ENCODE results near the gene HYCC2. TPM values are rescaled to one million over a fixed set of nuclear protein-coding genes. Genes with fewer than 3 reads are reported as not detected.

The HYCC2 gene
- total and polyA plus RNA-seq, 7 experiments from 2014 or later = 20.8 to 38.3 (median 35.5) TPM

DNA sequence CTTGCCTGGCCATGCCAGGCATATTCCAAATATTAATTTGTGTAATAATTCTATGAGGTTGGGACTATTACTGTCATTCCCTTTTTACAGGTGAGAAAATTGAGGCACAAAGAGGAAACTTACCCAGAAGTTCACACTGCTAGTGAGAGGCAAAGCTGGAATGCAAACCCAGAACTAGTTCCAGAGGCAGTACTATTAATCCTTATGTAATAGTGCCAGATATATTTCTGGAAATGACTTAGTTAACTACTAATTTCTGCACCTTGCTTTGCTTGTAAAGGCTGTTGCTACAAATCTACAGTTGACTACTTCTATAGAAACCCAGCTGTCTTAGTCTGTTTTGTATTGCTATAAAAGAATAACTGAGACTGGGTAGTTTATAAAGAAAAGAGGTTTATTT lies 39.1 kb upstream of the HYCC2 start:
- Histone ChIP-seq H3K4me1 (ENCODE audit: control insufficient read depth in 2 of 2, insufficient read depth in 2 of 2, low read length in 2 of 2) (peaks cover 5 to 6% of the 10 kb centered on the region in 2 donors), H3K36me3 (ENCODE audit: control insufficient read depth in 2 of 3, insufficient read depth in 3 of 3, low read length in 3 of 3) (no peaks in the 10 kb centered on the region), H3K27me3 (ENCODE audit: control insufficient read depth in 2 of 2, insufficient read depth in 2 of 2, low read length in 2 of 2) (no peaks in the 10 kb centered on the region), H3K27ac (ENCODE audit: low read depth, low read length) (no peak overlapping the region), H3K9me3 (ENCODE audit: control insufficient read depth in 2 of 3, low read length in 3 of 3) (no peaks in the 10 kb centered on the region), H3K4me3 (ENCODE audit: low read length) (no peak overlapping the region)
- H3K9me3 Mint-ChIP-seq = peaks cover 0 to 2% (median 0%) of the 10 kb centered on the region in 11 donors
- H3K4me1 Mint-ChIP-seq = peaks cover 5 to 29% (median 20%) of the 10 kb centered on the region in 7 donors
- no peaks in the 10 kb centered on the region for H3K27me3 Mint-ChIP-seq
- peaks cover 4 to 18% (median 13%) of the 10 kb centered on the region in 5 donors for H3K36me3 Mint-ChIP-seq
- no peak overlapping the region for H3K27ac Mint-ChIP-seq
- DNase-seq (no peak), ATAC-seq (no peak)
- intact Hi-C loops (cut with micrococcal nuclease) = no loop called here
- H3K4me3 Mint-ChIP-seq = no peak overlapping the region
- ChIA-PET CTCF (no interaction called here), POLR2A (interaction anchor here (1.0 to 1.5 kb wide), 2 partner anchors 16 to 148 kb away, joined by 4 read pairs; no protein-coding TSS in a partner anchor)

DNA sequence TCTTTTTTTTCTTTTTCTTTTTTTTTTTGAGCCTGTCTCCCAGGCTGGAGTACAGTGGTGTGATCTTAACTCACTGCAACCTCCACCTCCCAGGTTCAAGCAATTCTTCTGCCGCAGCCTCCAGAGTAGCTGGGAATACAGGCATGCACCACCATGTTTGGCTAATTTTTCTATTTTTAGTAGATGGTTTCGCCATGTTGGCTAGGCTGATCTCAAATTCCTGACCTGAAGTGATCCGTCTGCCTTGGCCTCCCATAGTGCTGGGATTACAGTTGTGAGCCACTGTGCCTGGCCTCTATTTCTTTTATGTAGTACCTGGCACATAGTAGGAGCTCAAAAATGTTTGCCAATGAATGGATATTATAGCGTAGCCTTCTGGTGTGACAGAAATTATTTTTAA lies 37.7 kb upstream of the HYCC2 start:
- POLR2A ChIA-PET = interaction anchor here (0.6 to 4.0 kb wide), 2 partner anchors 8 to 299 kb away, joined by 4 to 31 read pairs; partner anchors contain the start of gene CFLAR
- Mint-ChIP-seq H3K4me3 (no peak overlapping the region), H3K27ac (no peak overlapping the region)

DNA sequence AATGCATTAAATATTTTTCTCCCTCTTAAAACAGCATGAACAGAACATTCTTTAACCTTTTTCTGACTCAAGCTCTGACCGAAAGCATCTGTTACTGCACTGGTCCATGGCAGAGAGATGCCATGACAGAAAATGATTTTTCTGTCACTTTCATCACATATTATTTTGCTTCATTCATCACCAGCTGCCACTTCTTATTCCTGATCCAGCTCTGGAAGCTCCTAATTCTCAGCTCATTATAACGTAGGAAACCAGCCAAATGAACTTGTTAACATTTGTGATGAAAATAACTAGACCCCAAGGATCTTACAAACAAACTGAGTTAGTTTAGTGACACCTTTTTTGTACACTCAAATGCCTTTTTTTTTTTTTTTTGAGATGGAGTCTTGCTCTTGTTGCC lies 36.9 kb upstream of the HYCC2 start:
- H3K4me1 ChIP-seq (ENCODE audit: control insufficient read depth in 2 of 2, insufficient read depth in 2 of 2, low read length in 2 of 2) = no peaks in the 10 kb centered on the region
- Mint-ChIP-seq H3K27ac (no peak overlapping the region), H3K4me1 (peaks cover 1 to 13% (median 4%) of the 10 kb centered on the region in 7 donors), H3K9me3 (peaks cover 0 to 2% (median 0%) of the 10 kb centered on the region in 11 donors), H3K4me3 (no peak overlapping the region), H3K27me3 (no peaks in the 10 kb centered on the region), H3K36me3 (peaks cover 4 to 14% (median 9%) of the 10 kb centered on the region in 5 donors)
- H3K4me3 ChIP-seq (ENCODE audit: low read length) = no peak overlapping the region
- no peaks in the 10 kb centered on the region for H3K36me3 ChIP-seq (ENCODE audit: control insufficient read depth in 2 of 3, insufficient read depth in 3 of 3, low read length in 3 of 3)
- no peaks in the 10 kb centered on the region for H3K27me3 ChIP-seq (ENCODE audit: control insufficient read depth in 2 of 2, insufficient read depth in 2 of 2, low read length in 2 of 2)
- no peak for DNase-seq
- no peaks in the 10 kb centered on the region for H3K9me3 ChIP-seq (ENCODE audit: control insufficient read depth in 2 of 3, low read length in 3 of 3)
- no peak for ATAC-seq
- POLR2A ChIA-PET = interaction anchor here (0.7 to 4.0 kb wide), 3 partner anchors 9 to 1643 kb away, joined by 3 to 31 read pairs (median 3); partner anchors contain the start of gene CFLAR
- H3K27ac ChIP-seq (ENCODE audit: low read depth, low read length) = no peak overlapping the region
- intact Hi-C loops (cut with micrococcal nuclease) = no loop called here
- CTCF ChIA-PET = interaction anchor here (0.7 kb wide), 1 partner anchor 434 kb away, joined by 5 read pairs; no protein-coding TSS in a partner anchor

More for the DNA sequence above, 37.7 kb upstream of the HYCC2 start:
- Mint-ChIP-seq H3K36me3 (peaks cover 4 to 14% (median 13%) of the 10 kb centered on the region in 5 donors), H3K9me3 (peaks cover 0 to 2% (median 0%) of the 10 kb centered on the region in 11 donors), H3K4me1 (peaks cover 5 to 17% (median 9%) of the 10 kb centered on the region in 7 donors), H3K27me3 (no peaks in the 10 kb centered on the region)
- Histone ChIP-seq H3K27me3 (ENCODE audit: control insufficient read depth in 2 of 2, insufficient read depth in 2 of 2, low read length in 2 of 2) (no peaks in the 10 kb centered on the region), H3K4me1 (ENCODE audit: control insufficient read depth in 2 of 2, insufficient read depth in 2 of 2, low read length in 2 of 2) (no peaks in the 10 kb centered on the region), H3K36me3 (ENCODE audit: control insufficient read depth in 2 of 3, insufficient read depth in 3 of 3, low read length in 3 of 3) (no peaks in the 10 kb centered on the region), H3K27ac (ENCODE audit: low read depth, low read length) (no peak overlapping the region), H3K4me3 (ENCODE audit: low read length) (no peak overlapping the region), H3K9me3 (ENCODE audit: control insufficient read depth in 2 of 3, low read length in 3 of 3) (no peaks in the 10 kb centered on the region)
- no peak for DNase-seq
- CTCF ChIA-PET = no interaction called here
- ATAC-seq = no peak
- intact Hi-C loops (cut with micrococcal nuclease) = no loop called here

DNA sequence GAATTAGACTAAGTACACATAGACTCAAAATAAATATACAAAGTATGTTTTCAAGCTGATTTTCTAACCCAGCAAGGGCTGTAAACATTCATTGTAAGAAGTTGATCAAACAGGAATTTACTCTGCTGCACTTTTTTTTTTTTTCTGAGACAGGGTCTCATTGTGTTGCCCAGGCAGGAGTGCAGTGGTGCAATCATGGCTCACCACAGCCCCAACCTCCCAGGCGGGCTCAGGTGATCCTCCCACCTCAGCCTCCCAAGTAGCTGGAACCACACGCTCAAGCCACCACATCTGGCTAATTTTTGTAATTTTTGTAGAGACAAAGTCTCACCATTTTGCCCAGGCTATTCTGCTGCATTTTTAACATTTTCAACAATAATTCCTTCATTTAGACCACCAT lies 36.2 kb upstream of the HYCC2 start:
- H3K27ac ChIP-seq (ENCODE audit: low read depth, low read length) = no peak overlapping the region
- intact Hi-C loops (cut with micrococcal nuclease) = no loop called here
- H3K9me3 ChIP-seq (ENCODE audit: control insufficient read depth in 2 of 3, low read length in 3 of 3) = no peaks in the 10 kb centered on the region
- no peaks in the 10 kb centered on the region for H3K27me3 ChIP-seq (ENCODE audit: control insufficient read depth in 2 of 2, insufficient read depth in 2 of 2, low read length in 2 of 2)
- ChIA-PET POLR2A (interaction anchor here (0.6 to 4.0 kb wide), 7 partner anchors 9 to 1980 kb away, joined by 3 to 31 read pairs (median 3); partner anchors contain the start of gene CFLAR), CTCF (interaction anchor here (0.5 kb wide), 1 partner anchor 12 kb away, joined by 3 read pairs; no protein-coding TSS in a partner anchor)
- Mint-ChIP-seq H3K4me3 (no peak overlapping the region), H3K9me3 (peaks cover 0 to 2% (median 0%) of the 10 kb centered on the region in 11 donors), H3K27ac (no peak overlapping the region), H3K27me3 (no peaks in the 10 kb centered on the region), H3K36me3 (peaks cover 4 to 14% (median 9%) of the 10 kb centered on the region in 5 donors), H3K4me1 (peaks cover 0 to 9% (median 0%) of the 10 kb centered on the region in 7 donors)
- no peak overlapping the region for H3K4me3 ChIP-seq (ENCODE audit: low read length)
- no peaks in the 10 kb centered on the region for H3K36me3 ChIP-seq (ENCODE audit: control insufficient read depth in 2 of 3, insufficient read depth in 3 of 3, low read length in 3 of 3)
- ATAC-seq (no peak), DNase-seq (no peak)
- H3K4me1 ChIP-seq (ENCODE audit: control insufficient read depth in 2 of 2, insufficient read depth in 2 of 2, low read length in 2 of 2) = no peaks in the 10 kb centered on the region

DNA sequence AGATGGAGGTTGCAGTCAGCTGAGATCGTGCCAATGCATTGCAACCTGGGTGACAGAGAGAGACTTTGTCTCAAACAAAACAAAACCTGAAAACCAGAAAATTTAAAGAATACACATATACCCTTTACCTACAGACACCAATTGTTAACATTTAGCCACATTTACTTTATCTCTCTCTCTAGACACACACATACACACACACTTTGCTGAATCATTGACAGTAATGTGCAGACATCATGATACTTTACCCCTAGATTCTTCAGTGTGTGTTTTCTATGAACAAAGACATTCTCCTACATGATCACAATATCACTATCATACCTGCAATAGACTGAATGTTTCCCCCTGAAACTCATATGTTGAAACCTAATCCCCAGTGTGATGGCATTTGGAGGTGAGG lies 34.3 kb upstream of the HYCC2 start:
- H3K27ac Mint-ChIP-seq = no peak overlapping the region
- CTCF ChIA-PET = no interaction called here

DNA sequence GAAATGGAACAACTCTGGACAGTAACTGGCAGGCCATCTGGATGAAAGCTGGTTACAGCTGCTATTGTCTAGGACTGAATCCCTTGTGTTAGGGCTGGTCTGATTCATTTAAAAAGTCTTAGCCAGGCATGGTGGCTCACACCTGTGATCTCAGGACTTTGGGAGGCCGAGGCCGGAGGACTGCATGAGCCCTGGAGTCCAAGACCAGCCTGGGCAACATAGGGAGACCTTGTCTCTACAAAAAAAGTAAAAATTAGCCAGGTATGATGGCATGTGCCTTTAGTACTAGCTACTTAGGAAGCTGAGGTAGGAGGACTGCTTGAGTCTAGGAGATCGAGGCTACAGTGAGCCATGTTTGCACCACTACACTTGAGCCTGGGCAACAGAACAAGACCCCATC lies 29.0 kb upstream of the HYCC2 start:
- no peaks in the 10 kb centered on the region for H3K27me3 ChIP-seq (ENCODE audit: control insufficient read depth in 2 of 2, insufficient read depth in 2 of 2, low read length in 2 of 2)
- H3K9me3 ChIP-seq (ENCODE audit: control insufficient read depth in 2 of 3, low read length in 3 of 3) = no peaks in the 10 kb centered on the region
- Mint-ChIP-seq H3K27me3 (no peaks in the 10 kb centered on the region), H3K27ac (no peak overlapping the region), H3K36me3 (no peaks in the 10 kb centered on the region), H3K4me3 (no peak overlapping the region), H3K9me3 (no peaks in the 10 kb centered on the region), H3K4me1 (no peaks in the 10 kb centered on the region)
- ChIA-PET CTCF (interaction anchor here (1.0 kb wide), 1 partner anchor 17 kb away, joined by 6 read pairs; no protein-coding TSS in a partner anchor), POLR2A (interaction anchor here (0.7 to 3.4 kb wide), 2 partner anchors 15 to 23 kb away, joined by 3 to 18 read pairs; partner anchors contain the start of gene CFLAR)
- no peaks in the 10 kb centered on the region for H3K36me3 ChIP-seq (ENCODE audit: control insufficient read depth in 2 of 3, insufficient read depth in 3 of 3, low read length in 3 of 3)
- no peak for ATAC-seq
- DNase-seq = no peak
- intact Hi-C loops (cut with micrococcal nuclease) = no loop called here
- no peak overlapping the region for H3K4me3 ChIP-seq (ENCODE audit: low read length)
- H3K4me1 ChIP-seq (ENCODE audit: control insufficient read depth in 2 of 2, insufficient read depth in 2 of 2, low read length in 2 of 2) = no peaks in the 10 kb centered on the region
- no peak overlapping the region for H3K27ac ChIP-seq (ENCODE audit: low read depth, low read length)

More for the DNA sequence above, 34.3 kb upstream of the HYCC2 start:
- H3K27me3 Mint-ChIP-seq = no peaks in the 10 kb centered on the region
- no peak overlapping the region for H3K4me3 ChIP-seq (ENCODE audit: low read length)
- no peak for DNase-seq
- H3K27ac ChIP-seq (ENCODE audit: low read depth, low read length) = no peak overlapping the region
- H3K4me1 ChIP-seq (ENCODE audit: control insufficient read depth in 2 of 2, insufficient read depth in 2 of 2, low read length in 2 of 2) = no peaks in the 10 kb centered on the region
- peaks cover 0 to 2% (median 0%) of the 10 kb centered on the region in 11 donors for H3K9me3 Mint-ChIP-seq
- H3K27me3 ChIP-seq (ENCODE audit: control insufficient read depth in 2 of 2, insufficient read depth in 2 of 2, low read length in 2 of 2) = no peaks in the 10 kb centered on the region
- POLR2A ChIA-PET = interaction anchor here (4.0 kb wide), 1 partner anchor 11 kb away, joined by 31 read pairs; the partner anchor contains the start of gene CFLAR
- H3K9me3 ChIP-seq (ENCODE audit: control insufficient read depth in 2 of 3, low read length in 3 of 3) = no peaks in the 10 kb centered on the region
- no peaks in the 10 kb centered on the region for H3K36me3 ChIP-seq (ENCODE audit: control insufficient read depth in 2 of 3, insufficient read depth in 3 of 3, low read length in 3 of 3)
- H3K4me3 Mint-ChIP-seq = no peak overlapping the region
- intact Hi-C loops (cut with micrococcal nuclease) = no loop called here
- ATAC-seq = no peak
- peaks cover 4 to 14% (median 9%) of the 10 kb centered on the region in 5 donors for H3K36me3 Mint-ChIP-seq
- H3K4me1 Mint-ChIP-seq = no peaks in the 10 kb centered on the region

DNA sequence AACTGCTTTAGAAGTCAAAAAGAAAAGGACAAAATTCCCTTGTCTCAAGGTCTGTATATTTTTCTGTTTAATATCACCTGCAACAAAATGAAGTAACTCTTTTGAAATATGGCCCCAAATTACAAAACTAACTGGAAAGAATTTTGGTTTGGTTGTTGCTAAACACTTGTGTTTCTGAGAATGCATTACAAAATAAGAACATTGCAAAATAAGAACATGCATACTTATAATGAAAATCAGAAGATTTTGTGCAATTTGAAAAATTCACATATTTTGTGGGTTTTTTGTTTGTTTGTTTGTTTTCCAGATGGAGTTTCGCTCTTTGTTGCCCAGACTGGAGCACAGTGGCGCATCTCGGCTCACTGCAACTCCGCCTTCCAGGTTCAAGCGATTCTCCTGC lies 22.1 kb upstream of the HYCC2 start:
- intact Hi-C loops (cut with micrococcal nuclease) = no loop called here
- Mint-ChIP-seq H3K9me3 (no peaks in the 10 kb centered on the region), H3K4me3 (no peak overlapping the region), H3K27me3 (no peaks in the 10 kb centered on the region), H3K4me1 (peaks cover 0 to 3% (median 0%) of the 10 kb centered on the region in 7 donors), H3K36me3 (peaks cover 0 to 8% (median 0%) of the 10 kb centered on the region in 5 donors), H3K27ac (no peak overlapping the region)
- no peak overlapping the region for H3K4me3 ChIP-seq (ENCODE audit: low read length)
- H3K27ac ChIP-seq (ENCODE audit: low read depth, low read length) = no peak overlapping the region
- ChIA-PET POLR2A (no interaction called here), CTCF (interaction anchor here (0.6 kb wide), 1 partner anchor 1128 kb away, joined by 3 read pairs; no protein-coding TSS in a partner anchor)
- H3K27me3 ChIP-seq (ENCODE audit: control insufficient read depth in 2 of 2, insufficient read depth in 2 of 2, low read length in 2 of 2) = no peaks in the 10 kb centered on the region
- ATAC-seq (no peak), DNase-seq (no peak)
- H3K36me3 ChIP-seq (ENCODE audit: control insufficient read depth in 2 of 3, insufficient read depth in 3 of 3, low read length in 3 of 3) = peaks cover 0 to 3% (median 0%) of the 10 kb centered on the region in 3 experiments
- H3K4me1 ChIP-seq (ENCODE audit: control insufficient read depth in 2 of 2, insufficient read depth in 2 of 2, low read length in 2 of 2) = no peaks in the 10 kb centered on the region
- H3K9me3 ChIP-seq (ENCODE audit: control insufficient read depth in 2 of 3, low read length in 3 of 3) = no peaks in the 10 kb centered on the region
